Testis (tissue), 3 donors: ENCODE data around the gene GSTT4. TPM values are rescaled to one million over a fixed set of nuclear protein-coding genes. Genes with fewer than 3 reads are reported as not detected.

Experiments
- DNase-seq: peaks from one replicate; pipeline ENCODE4 v3.0.0-alpha.2; 2019
- H3K27ac ChIP-seq, 2 donors: fragments of 200-600 bp; sonication (generic); one replicate each; pipeline ENCODE4 v1.5.1; 2019
- H3K27me3 ChIP-seq: fragments of 200-600 bp; sonication (generic); one replicate; pipeline ENCODE4 v1.5.1; 2019
- H3K36me3 ChIP-seq: fragments of 200-600 bp; sonication (generic); one replicate; pipeline ENCODE4 v1.5.1; 2017; ENCODE audit warnings: low read depth; ENCODE audit errors: missing control alignments
- H3K4me1 ChIP-seq: fragments of 200-600 bp; sonication (generic); one replicate; pipeline ENCODE4 v1.5.1; 2019
- H3K4me3 ChIP-seq, 2 donors: fragments of 200-600 bp; sonication (generic); one replicate each; pipeline ENCODE4 v1.5.1; 2017 to 2019
- H3K9me3 ChIP-seq: fragments of 200-600 bp; sonication (generic); one replicate; pipeline ENCODE4 v1.5.1; 2017
- CTCF ChIP-seq, 3 experiments: fragments of 450-650 bp in 2 of 3; fragments of 200-600 bp in 1 of 3; sonication (generic) in 1 of 3; IDR thresholded peaks; one replicate each; pipeline ENCODE4 v1.5.1; 2016 to 2019; ENCODE audit warnings: antibody characterized with exemption in 3 of 3, mild to moderate bottlenecking in 2 of 3, moderate library complexity in 1 of 3
- POLR2A ChIP-seq: fragments of 450-650 bp; IDR thresholded peaks from one replicate; pipeline ENCODE4 v1.6.1; 2017; ENCODE audit warnings: antibody characterized with exemption, mild to moderate bottlenecking, moderate library complexity
- WGBS, 2 donors: methylation state at CpG; one replicate each; pipeline ENCODE4 v1.1.5; 2018; 5-methylcytosine and 5-hydroxymethylcytosine counted together
- intact Hi-C: fragments of 100-400 bp; cut with DNase I; formaldehyde crosslinking; loops from one replicate; pipeline ENCODE4 v1.15.1; 2023; ENCODE audit warnings: low total_unique reads
- polyA plus RNA-seq: library from polyadenylated mRNA; stranded (reverse); fragments of 350-450 nt; fragmentation: Illumina TruSeq; extraction: RNeasy Lipid Tissue Mini Kit (QIAGEN cat#74804); gene quantifications from one replicate; pipeline ENCODE4 v1.2.3, GENCODE V29; 2014; ENCODE audit warnings: low read depth, low replicate concordance; ENCODE audit not compliant: insufficient read depth
- total RNA-seq, 2 donors: library from RNA; depleted of rRNA; stranded (reverse); fragments of >200 nt; gene quantifications; one replicate each; pipeline ENCODE4 v1.2.3, GENCODE V29; 2016

Gene GSTT4
- total and polyA plus RNA-seq, 3 donors from 2014 or later = 3.0 to 22.8 (median 7.6) TPM

- Histone ChIP-seq H3K27me3 (no peaks in the 10 kb centered on the region), H3K27ac (no peak overlapping the region), H3K4me1 (no peaks in the 10 kb centered on the region), H3K36me3 (no peaks in the 10 kb centered on the region), H3K9me3 (no peaks in the 10 kb centered on the region), H3K4me3 (no peak overlapping the region)
- no peak for DNase-seq
- TF ChIP-seq CTCF (IDR thresholded peaks at IDR 0.05) = no peak
- TF ChIP-seq POLR2A = no peak
- intact Hi-C loops = no loop called here
Observed at GRCh38 chr22:24030186-24030702, 25.0 kb upstream of the GSTT4 start.

DNA sequence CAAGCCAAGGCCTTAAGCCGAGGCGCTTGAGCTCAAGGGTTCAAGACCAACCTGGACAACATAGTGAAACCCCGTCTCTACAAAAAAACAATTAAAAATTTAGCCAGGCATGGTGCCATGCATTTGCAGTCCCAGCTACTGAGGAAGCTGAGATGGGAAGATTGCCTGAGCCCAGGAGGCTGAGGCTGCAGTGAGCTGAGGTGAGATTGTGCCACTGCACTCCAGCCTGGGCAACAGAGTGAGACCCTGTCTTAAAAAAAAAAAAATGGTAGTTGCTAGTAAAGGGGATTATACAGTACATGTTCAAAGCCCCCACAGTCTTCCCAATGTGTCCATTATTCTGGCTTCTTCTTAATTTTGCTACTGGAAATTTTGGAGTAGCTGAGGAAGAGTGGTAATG is 24.1 kb upstream of the GSTT4 start:
- Histone ChIP-seq H3K4me3 (no peak overlapping the region), H3K27ac (no peak overlapping the region), H3K36me3 (no peaks in the 10 kb centered on the region), H3K9me3 (no peaks in the 10 kb centered on the region), H3K27me3 (no peaks in the 10 kb centered on the region), H3K4me1 (no peaks in the 10 kb centered on the region)
- TF ChIP-seq POLR2A (no peak), CTCF (IDR thresholded peaks at IDR 0.05) (no peak)
- 87 to 100% methylated on average over 3 of the region's 3 CpGs for WGBS, 2 donors
- no peak for DNase-seq
- intact Hi-C loops = no loop called here

- Histone ChIP-seq H3K36me3 (no peaks in the 10 kb centered on the region), H3K4me3 (no peak overlapping the region), H3K4me1 (no peaks in the 10 kb centered on the region), H3K27ac (no peak overlapping the region), H3K27me3 (no peaks in the 10 kb centered on the region), H3K9me3 (no peaks in the 10 kb centered on the region)
- no peak for TF ChIP-seq CTCF (IDR thresholded peaks at IDR 0.05)
- TF ChIP-seq POLR2A = no peak
- intact Hi-C loops = no loop called here
- WGBS, 2 donors = 53 to 66% methylated on average over 2 of the region's 2 CpGs
- no peak for DNase-seq
Observed at GRCh38 chr22:24028533-24028932, 23.3 kb upstream of the GSTT4 start.

GRCh38 chr22:24027991-24028390 is 22.7 kb upstream of the GSTT4 start:
- Histone ChIP-seq H3K9me3 (no peaks in the 10 kb centered on the region), H3K27me3 (no peaks in the 10 kb centered on the region), H3K36me3 (no peaks in the 10 kb centered on the region), H3K4me3 (no peak overlapping the region), H3K4me1 (no peaks in the 10 kb centered on the region), H3K27ac (no peak overlapping the region)
- TF ChIP-seq CTCF (IDR thresholded peaks at IDR 0.05) = no peak
- no peak for TF ChIP-seq POLR2A
- 81 to 84% methylated on average over 2 of the region's 2 CpGs for WGBS, 2 donors
- no peak for DNase-seq
- intact Hi-C loops = no loop called here

GRCh38 chr22:24027389-24027975 is 22.2 kb upstream of the GSTT4 start:
- DNase-seq = no peak
- no peak overlapping the region for H3K27ac ChIP-seq
- H3K4me1 ChIP-seq = peaks cover 1% of the 10 kb centered on the region

More at GRCh38 chr22:24027389-24027975, 22.2 kb upstream of the GSTT4 start:
- H3K4me3 ChIP-seq = no peak overlapping the region
- 93 to 94% methylated on average over 3 of the region's 3 CpGs for WGBS, 2 donors
- intact Hi-C loops = no loop called here
- H3K36me3 ChIP-seq = no peaks in the 10 kb centered on the region
- H3K27me3 ChIP-seq = no peaks in the 10 kb centered on the region
- no peaks in the 10 kb centered on the region for H3K9me3 ChIP-seq
- TF ChIP-seq CTCF (IDR thresholded peaks at IDR 0.05) = no peak
- no peak for TF ChIP-seq POLR2A
